ENCODE measurements around the gene SAMD4B.

DNA sequence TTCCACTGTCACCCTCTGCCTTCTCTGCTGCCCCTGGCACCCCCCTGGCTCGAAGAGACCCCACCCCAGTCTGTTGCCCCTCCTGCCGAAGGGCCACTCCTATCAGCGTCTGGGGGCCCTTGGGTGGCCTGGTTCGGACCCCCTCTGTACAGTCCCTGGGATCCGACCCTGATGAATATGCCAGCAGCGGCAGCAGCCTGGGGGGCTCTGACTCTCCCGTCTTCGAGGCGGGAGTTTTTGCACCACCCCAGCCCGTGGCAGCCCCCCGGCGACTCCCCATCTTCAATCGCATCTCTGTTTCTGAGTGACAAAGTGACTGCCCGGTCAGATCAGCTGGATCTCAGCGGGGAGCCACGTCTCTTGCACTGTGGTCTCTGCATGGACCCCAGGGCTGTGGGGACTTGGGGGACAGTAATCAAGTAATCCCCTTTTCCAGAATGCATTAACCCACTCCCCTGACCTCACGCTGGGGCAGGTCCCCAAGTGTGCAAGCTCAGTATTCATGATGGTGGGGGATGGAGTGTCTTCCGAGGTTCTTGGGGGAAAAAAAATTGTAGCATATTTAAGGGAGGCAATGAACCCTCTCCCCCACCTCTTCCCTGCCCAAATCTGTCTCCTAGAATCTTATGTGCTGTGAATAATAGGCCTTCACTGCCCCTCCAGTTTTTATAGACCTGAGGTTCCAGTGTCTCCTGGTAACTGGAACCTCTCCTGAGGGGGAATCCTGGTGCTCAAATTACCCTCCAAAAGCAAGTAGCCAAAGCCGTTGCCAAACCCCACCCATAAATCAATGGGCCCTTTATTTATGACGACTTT, 66.4 kb downstream of the SAMD4B start:
- TF ChIP-seq, protein P1, sequence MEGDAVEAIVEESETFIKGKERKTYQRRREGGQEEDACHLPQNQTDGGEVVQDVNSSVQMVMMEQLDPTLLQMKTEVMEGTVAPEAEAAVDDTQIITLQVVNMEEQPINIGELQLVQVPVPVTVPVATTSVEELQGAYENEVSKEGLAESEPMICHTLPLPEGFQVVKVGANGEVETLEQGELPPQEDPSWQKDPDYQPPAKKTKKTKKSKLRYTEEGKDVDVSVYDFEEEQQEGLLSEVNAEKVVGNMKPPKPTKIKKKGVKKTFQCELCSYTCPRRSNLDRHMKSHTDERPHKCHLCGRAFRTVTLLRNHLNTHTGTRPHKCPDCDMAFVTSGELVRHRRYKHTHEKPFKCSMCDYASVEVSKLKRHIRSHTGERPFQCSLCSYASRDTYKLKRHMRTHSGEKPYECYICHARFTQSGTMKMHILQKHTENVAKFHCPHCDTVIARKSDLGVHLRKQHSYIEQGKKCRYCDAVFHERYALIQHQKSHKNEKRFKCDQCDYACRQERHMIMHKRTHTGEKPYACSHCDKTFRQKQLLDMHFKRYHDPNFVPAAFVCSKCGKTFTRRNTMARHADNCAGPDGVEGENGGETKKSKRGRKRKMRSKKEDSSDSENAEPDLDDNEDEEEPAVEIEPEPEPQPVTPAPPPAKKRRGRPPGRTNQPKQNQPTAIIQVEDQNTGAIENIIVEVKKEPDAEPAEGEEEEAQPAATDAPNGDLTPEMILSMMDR (conservative IDR thresholded peaks at IDR 0.05; ENCODE audit: low read length) = no peak
- TF ChIP-seq EZH2phosphoT487 (IDR thresholded peaks at IDR 0.05; ENCODE audit: borderline replicate concordance, low read depth, low read length) = no peak
